Endothelial cell of umbilical vein (primary cell): ENCODE measurements around the gene RRM2. TPM values are rescaled to one million over a fixed set of nuclear protein-coding genes. Genes with fewer than 3 reads are reported as not detected.

ENCODE experiments used
- BruUV-seq: library from RNA; stranded (reverse); fragments of 400-500 nt; replicated peaks from 2 replicates; lab custom pipeline; 2021; lab: Mats Ljungman, UMichigan
- CTCF ChIA-PET: fragments of 300-600, 350-600 bp; sonication (Branson Sonifier 250); formaldehyde crosslinking; loops from one replicate; lab custom pipeline; 2021; ENCODE audit warnings: antibody characterized with exemption, inconsistent platforms; lab: Charles Lee
- POLR2A ChIA-PET: fragments of 300-600, 350-600 bp; sonication (Branson Sonifier 250); formaldehyde crosslinking; loops from one replicate; lab custom pipeline; 2021; ENCODE audit warnings: antibody characterized with exemption, inconsistent platforms; lab: Charles Lee
- DNase-seq: peaks from one replicate; pipeline ENCODE4 v3.0.0-alpha.2; 2011; ENCODE audit warnings: low read depth, low spot score
- FAIRE-seq: peaks from 2 replicates; lab custom pipeline; 2011; peaks lifted over from hg19 to GRCh38; lab: Jason Lieb, UNC
- H2AFZ ChIP-seq: 2 replicates; pipeline ENCODE4 v1.6.0; 2012; ENCODE audit warnings: low read depth, low read length, control low read depth, inconsistent platforms
- H3K27ac ChIP-seq: 2 replicates; pipeline ENCODE4 v1.5.1; 2011; ENCODE audit warnings: low read depth, mild to moderate bottlenecking, control low read depth, low read length, moderate library complexity; ENCODE audit not compliant: insufficient read depth
- H3K27me3 ChIP-seq, 2 experiments: 2 replicates each; pipeline versions ENCODE4 v1.6.0 to v1.6.1; 2011; ENCODE audit warnings: low read length in 2 of 2, mixed read lengths in 1 of 2; ENCODE audit not compliant: control insufficient read depth in 2 of 2, insufficient read depth in 2 of 2
- H3K36me3 ChIP-seq, 2 experiments: 2 replicates in 1 of 2; 3 replicates in 1 of 2; pipeline ENCODE4 v1.5.1; 2011; ENCODE audit warnings: low read length in 2 of 2, mild to moderate bottlenecking in 1 of 2, moderate library complexity in 1 of 2; ENCODE audit not compliant: control insufficient read depth in 2 of 2, insufficient read depth in 2 of 2; ENCODE audit errors: extremely low read depth in 1 of 2
- H3K4me1 ChIP-seq: 3 replicates; pipeline ENCODE4 v1.5.1; 2011; ENCODE audit warnings: mild to moderate bottlenecking, low read length; ENCODE audit not compliant: control insufficient read depth, insufficient read depth; ENCODE audit errors: extremely low read depth
- H3K4me2 ChIP-seq: 2 replicates; pipeline ENCODE4 v1.6.1; 2011; ENCODE audit warnings: low read length, control low read depth, mixed read lengths; ENCODE audit not compliant: insufficient read depth
- H3K4me3 ChIP-seq, 3 experiments: fragments of 200-600 bp in 1 of 3; sonication (generic), shearing (Covaris generic) in 1 of 3; replicated peaks in 1 of 3; 2 replicates each; pipeline ENCODE4 v1.5.1; 2011 to 2016; ENCODE audit warnings: control low read depth in 3 of 3, low read length in 3 of 3, mild to moderate bottlenecking in 2 of 3, inconsistent platforms in 1 of 3, low read depth in 1 of 3, moderate library complexity in 1 of 3; ENCODE audit not compliant: insufficient read depth in 1 of 3
- H3K79me2 ChIP-seq: 2 replicates; pipeline ENCODE4 v1.6.0; 2012; ENCODE audit warnings: low read length, inconsistent platforms; ENCODE audit not compliant: control insufficient read depth, insufficient read depth
- H3K9ac ChIP-seq: replicated peaks from 2 replicates; pipeline ENCODE3; 2011; ENCODE audit warnings: low read length, control low read depth; ENCODE audit not compliant: insufficient read depth; ENCODE audit errors: extremely low read depth
- H3K9me1 ChIP-seq: replicated peaks from 3 replicates; pipeline ENCODE4 v1.6.0; 2011; ENCODE audit warnings: mild to moderate bottlenecking, low read length; ENCODE audit not compliant: control insufficient read depth, insufficient read depth; ENCODE audit errors: extremely low read depth
- H3K9me3 ChIP-seq: replicated peaks from 2 replicates; pipeline ENCODE4 v1.5.1; 2012; ENCODE audit warnings: low read length, inconsistent platforms; ENCODE audit not compliant: control insufficient read depth, insufficient read depth
- H4K20me1 ChIP-seq: replicated peaks from 2 replicates; pipeline ENCODE3; 2011; ENCODE audit warnings: mild to moderate bottlenecking, low read length; ENCODE audit not compliant: control insufficient read depth, insufficient read depth; ENCODE audit errors: extremely low read depth
- FOS ChIP-seq: IDR thresholded peaks from 2 replicates; pipeline ENCODE4 v1.6.1; 2011; ENCODE audit warnings: mild to moderate bottlenecking, low read length, moderate library complexity, borderline replicate concordance; ENCODE audit not compliant: insufficient read depth
- GATA2 ChIP-seq: IDR thresholded peaks from 2 replicates; pipeline ENCODE4 v1.7.0; 2011; ENCODE audit warnings: low read depth, mild to moderate bottlenecking, moderate library complexity, mixed read lengths, low read length; ENCODE audit not compliant: insufficient read length, insufficient read depth
- JUN ChIP-seq: IDR thresholded peaks from 2 replicates; pipeline ENCODE4 v1.6.1; 2011; ENCODE audit warnings: borderline replicate concordance, low read depth; ENCODE audit not compliant: insufficient read length, insufficient read depth
- POLR2AphosphoS5 ChIP-seq: IDR thresholded peaks from 2 replicates; pipeline ENCODE4 v1.6.1; 2012; ENCODE audit warnings: low read depth, mild to moderate bottlenecking, control low read depth, low read length, moderate library complexity; ENCODE audit not compliant: insufficient read depth
- dilution Hi-C: fragments of 300-500 bp; cut with MboI; formaldehyde crosslinking; loops from one replicate; pipeline ENCODE4 v1.15.0; 2019; ENCODE audit warnings: low sequenced_read_pairs; ENCODE audit not compliant: extremely low pct_ligation_motif_present
- intact Hi-C: fragments of 100-400 bp; cut with micrococcal nuclease; formaldehyde crosslinking; loops from one replicate; pipeline ENCODE4 v1.10.0; 2022
- polyA plus RNA-seq, 4 experiments: library from polyadenylated mRNA; depleted of rRNA in 3 of 4; stranded (reverse) in 3 of 4; unstranded in 1 of 4; fragments of >200 nt; gene quantifications; 2 replicates each; pipeline versions ENCODE4 v1.2.1 to v1.2.3, GENCODE V29; 2011 to 2012; ENCODE audit warnings: missing spikeins in 1 of 4
- total RNA-seq: library from RNA; stranded (reverse); gene quantifications from 2 replicates; pipeline ENCODE4 v1.2.3, GENCODE V29; 2021
- TF ChIP-seq, protein P1 (sequence below), 2 donors: IDR thresholded peaks; 1 replicate in 1 of 2; 2 replicates in 1 of 2; pipeline ENCODE4 v1.5.1; 2011; ENCODE audit warnings: low read length in 2 of 2, mild to moderate bottlenecking in 2 of 2, moderate library complexity in 2 of 2, control low read depth in 1 of 2, inconsistent platforms in 1 of 2, low read depth in 1 of 2; ENCODE audit not compliant: insufficient read depth in 1 of 2; ENCODE audit errors: extremely low read depth in 1 of 2

Gene RRM2
- total and polyA plus RNA-seq, 2 donors (not counting 3 experiments of a cell fraction or from before 2014, with no cell fraction given): 40.9 to 246 TPM

DNA sequence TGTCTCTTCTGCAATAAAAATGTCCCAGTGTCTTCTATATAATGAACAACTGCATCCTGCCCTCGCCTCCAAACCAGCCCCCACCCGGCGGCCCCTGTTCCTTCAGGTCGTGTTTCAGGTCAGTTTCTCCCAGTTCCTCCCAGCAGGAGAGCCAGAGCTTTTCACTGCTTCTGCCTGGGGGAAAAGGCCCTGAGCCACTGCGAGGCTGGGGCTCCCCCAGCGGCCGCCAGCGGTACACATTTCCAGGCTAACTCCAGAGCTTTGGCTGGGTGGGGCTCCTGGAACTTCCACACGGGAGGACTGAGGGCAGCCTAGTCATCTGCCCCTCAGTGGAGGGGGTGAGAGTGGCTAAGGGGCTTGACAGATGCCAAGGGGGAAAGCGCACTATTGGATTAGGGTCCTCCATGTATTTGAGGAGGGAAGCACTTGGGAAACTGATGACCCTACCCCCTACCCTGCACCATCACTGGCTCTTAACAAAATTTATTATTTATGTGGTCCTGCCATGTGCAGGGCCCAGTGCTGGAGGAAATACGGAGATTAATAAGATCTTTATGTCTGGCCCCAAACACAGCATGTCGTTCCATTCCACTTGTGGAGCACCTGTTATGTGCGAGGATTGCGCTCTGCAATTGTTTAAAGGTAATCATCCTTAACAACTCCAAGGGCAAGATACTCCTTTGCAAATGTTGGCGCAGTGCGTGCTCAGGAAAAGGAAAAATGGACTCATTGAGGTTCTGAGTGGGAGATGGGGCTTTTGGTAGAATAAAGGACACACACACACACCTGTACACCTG lies 25.0 kb upstream of the RRM2 start:
- FAIRE-seq (peak; percentile 87), DNase-seq (peak; percentile 54)
- no peaks in the 10 kb centered on the region for H3K9me3 ChIP-seq
- no TSS peak for BruUV-seq
- H3K4me1 ChIP-seq: no peaks in the 10 kb centered on the region
- no peak overlapping the region for H3K27ac ChIP-seq
- H3K79me2 ChIP-seq: no peaks in the 10 kb centered on the region
- CTCF ChIA-PET: interaction anchor here (0.7 to 20.2 kb wide), 42 partner anchors 9 to 403 kb away, joined by 3 to 485 read pairs (median 4); partner anchors contain the start of genes CYS1 and TAF1B
- no peak overlapping the region for H3K9ac ChIP-seq
- peaks cover 0 to 1% of the 10 kb centered on the region in 2 experiments for H3K27me3 ChIP-seq
- POLR2A ChIA-PET: interaction anchor here (0.6 kb wide), 1 partner anchor 164 kb away, joined by 7 read pairs; no protein-coding TSS in a partner anchor
- H3K4me3 ChIP-seq: no peak overlapping the region
- H3K9me1 ChIP-seq: no peaks in the 10 kb centered on the region
- intact Hi-C loops: loop anchor here (1.0 to 5.0 kb wide), 3 partner anchors 16 to 285 kb away; no protein-coding TSS in a partner anchor
- no peaks in the 10 kb centered on the region for H3K36me3 ChIP-seq
- TF ChIP-seq, protein P1, sequence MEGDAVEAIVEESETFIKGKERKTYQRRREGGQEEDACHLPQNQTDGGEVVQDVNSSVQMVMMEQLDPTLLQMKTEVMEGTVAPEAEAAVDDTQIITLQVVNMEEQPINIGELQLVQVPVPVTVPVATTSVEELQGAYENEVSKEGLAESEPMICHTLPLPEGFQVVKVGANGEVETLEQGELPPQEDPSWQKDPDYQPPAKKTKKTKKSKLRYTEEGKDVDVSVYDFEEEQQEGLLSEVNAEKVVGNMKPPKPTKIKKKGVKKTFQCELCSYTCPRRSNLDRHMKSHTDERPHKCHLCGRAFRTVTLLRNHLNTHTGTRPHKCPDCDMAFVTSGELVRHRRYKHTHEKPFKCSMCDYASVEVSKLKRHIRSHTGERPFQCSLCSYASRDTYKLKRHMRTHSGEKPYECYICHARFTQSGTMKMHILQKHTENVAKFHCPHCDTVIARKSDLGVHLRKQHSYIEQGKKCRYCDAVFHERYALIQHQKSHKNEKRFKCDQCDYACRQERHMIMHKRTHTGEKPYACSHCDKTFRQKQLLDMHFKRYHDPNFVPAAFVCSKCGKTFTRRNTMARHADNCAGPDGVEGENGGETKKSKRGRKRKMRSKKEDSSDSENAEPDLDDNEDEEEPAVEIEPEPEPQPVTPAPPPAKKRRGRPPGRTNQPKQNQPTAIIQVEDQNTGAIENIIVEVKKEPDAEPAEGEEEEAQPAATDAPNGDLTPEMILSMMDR (IDR thresholded peaks at IDR 0.05; ENCODE audit: extremely low read depth in 1 of 2, insufficient read depth in 1 of 2, low read depth in 1 of 2, low read length in 2 of 2): peak; percentile 87 to 95
- no peak for TF ChIP-seq FOS
- no peak for TF ChIP-seq JUN
- no peak for TF ChIP-seq POLR2AphosphoS5
- TF ChIP-seq GATA2: no peak
- H2AFZ ChIP-seq: peak overlapping the region; percentile 20
- no peaks in the 10 kb centered on the region for H4K20me1 ChIP-seq
- dilution Hi-C loops: no loop called here
- H3K4me2 ChIP-seq: no peak overlapping the region
